Psoas muscle (tissue), 8 donors: ENCODE measurements around the gene PCDH1. TPM values are rescaled to one million over a fixed set of nuclear protein-coding genes. Genes with fewer than 3 reads are reported as not detected.

Experiments used
- ATAC-seq, 4 donors: fragments of 200-7000 bp; cut with Tn5 transposase; one replicate each; pipeline ENCODE4 v1.9.1; 2020; ENCODE audit warnings: moderate library complexity in 3 of 4, mild to moderate bottlenecking in 2 of 4
- DNase-seq, 2 donors: peaks; one replicate each; pipeline ENCODE4 v3.0.0-alpha.2; 2020
- H3K27ac ChIP-seq: fragments of 200-600 bp; one replicate; pipeline ENCODE4 v1.8.0; 2022
- H3K27me3 ChIP-seq, 3 donors: fragments of 200-600 bp in 1 of 3; one replicate each; pipeline versions ENCODE4 v1.6.1 to v1.8.0; 2013 to 2022; ENCODE audit warnings: low read length in 2 of 3, mild to moderate bottlenecking in 2 of 3, moderate library complexity in 1 of 3; ENCODE audit not compliant: insufficient read depth in 3 of 3
- H3K36me3 ChIP-seq, 2 donors: fragments of 200-600 bp in 1 of 2; one replicate each; pipeline versions ENCODE4 v1.6.1 to v1.8.0; 2013 to 2022; ENCODE audit warnings: low read depth in 1 of 2, mild to moderate bottlenecking in 1 of 2, moderate library complexity in 1 of 2; ENCODE audit not compliant: insufficient read depth in 1 of 2
- H3K4me1 ChIP-seq: fragments of 200-600 bp; one replicate; pipeline ENCODE4 v1.8.0; 2022
- H3K4me3 ChIP-seq: fragments of 200-600 bp; one replicate; pipeline ENCODE4 v1.8.0; 2022; ENCODE audit warnings: mild to moderate bottlenecking
- H3K9me3 ChIP-seq: fragments of 200-600 bp; one replicate; pipeline ENCODE4 v1.8.0; 2022
- CTCF ChIP-seq: fragments of 200-600 bp; IDR thresholded peaks from one replicate; pipeline ENCODE4 v1.8.0; 2022; ENCODE audit warnings: antibody characterized with exemption
- WGBS, 3 donors: extraction: QIAGEN DNeasy Blood & Tissue Kit; methylation state at CpG; one replicate each; pipeline versions ENCODE4 v1.1.6 to v1.1.7; 2013; 5-methylcytosine and 5-hydroxymethylcytosine counted together
- intact Hi-C, 2 donors: fragments of 100-400 bp; cut with DNase I; formaldehyde crosslinking; loops; one replicate each; pipeline versions ENCODE4 v1.11.0 to v1.14.2; 2022
- polyA plus RNA-seq, 3 donors: library from polyadenylated mRNA; stranded (reverse); fragments of 200-250 nt; gene quantifications; one replicate each; pipeline ENCODE4 v1.2.3, GENCODE V29; 2013
- total RNA-seq, 4 donors: library from RNA; stranded (reverse); fragmentation: NEBNext Ultra II Directional in 2 of 4; extraction: Animal tissue kit (Norgen Biotek cat#: 25700) in 2 of 4; gene quantifications; one replicate each; pipeline versions ENCODE4 v1.2.1 to v1.2.4, GENCODE V29; 2021 to 2023
- donor health status: healthy with polysubstance abuse.
- donor health status: DM: no; HTN: no; CAD: no; lungs with moderate emphysema.
- donor health status: Bipolar disorder and iron deficiency.
- donor health status: healthy.
- donor health status: DM: yes; HTN: yes; CAD: no.
- donor health status: DM: no; HTN: no; CAD: no.
- donor health status: DM: no; HTN: no; CAD: no.
- donor health status: DM: yes; HTN: yes; CAD: no.

Gene PCDH1
- total and polyA plus RNA-seq, 7 donors: 4.2 to 17.4 (median 10.1) TPM

GRCh38 chr5:141920771-141921170 lies 42.6 kb upstream of the PCDH1 start:
- Histone ChIP-seq H3K27ac (no peak overlapping the region), H3K27me3 (no peaks in the 10 kb centered on the region), H3K4me3 (no peak overlapping the region), H3K36me3 (peaks cover 0 to 12% of the 10 kb centered on the region in 2 donors), H3K4me1 (peaks cover 14% of the 10 kb centered on the region), H3K9me3 (no peaks in the 10 kb centered on the region)
- intact Hi-C loops: no loop called here
- no peak for TF ChIP-seq CTCF
- 45 to 82% (median 62%) methylated on average over 2 of the region's 2 CpGs for WGBS, 3 donors
- ATAC-seq (no peak), DNase-seq (no peak)

GRCh38 chr5:141919218-141920119 lies 41.3 kb upstream of the PCDH1 start:
- Histone ChIP-seq H3K27me3 (peaks cover 0 to under 1% (median 0%) of the 10 kb centered on the region in 3 donors), H3K27ac (no peak overlapping the region), H3K9me3 (no peaks in the 10 kb centered on the region), H3K36me3 (no peaks in the 10 kb centered on the region), H3K4me1 (peaks cover 12% of the 10 kb centered on the region), H3K4me3 (no peak overlapping the region)
- no peak for TF ChIP-seq CTCF
- ATAC-seq (no peak), DNase-seq (no peak)
- intact Hi-C loops: no loop called here
- WGBS, 3 donors: 86 to 93% (median 87%) methylated on average over 8 of the region's 8 CpGs

- no peak for ATAC-seq
- peaks cover 12% of the 10 kb centered on the region for H3K4me1 ChIP-seq
- H3K27ac ChIP-seq: no peak overlapping the region
- peaks cover 0 to 17% (median 0%) of the 10 kb centered on the region in 3 donors for H3K27me3 ChIP-seq
- H3K9me3 ChIP-seq: no peaks in the 10 kb centered on the region
- WGBS, 3 donors: 83 to 90% (median 90%) methylated on average over 5 of the region's 5 CpGs
- no peak overlapping the region for H3K4me3 ChIP-seq
- DNase-seq: no peak
- no peaks in the 10 kb centered on the region for H3K36me3 ChIP-seq
- intact Hi-C loops: no loop called here
- no peak for TF ChIP-seq CTCF
These were observed 39.5 kb upstream of the PCDH1 start for GRCh38 chr5:141917760-141918159.

- no peak for TF ChIP-seq CTCF
- H3K4me3 ChIP-seq: no peak overlapping the region
- H3K27ac ChIP-seq: no peak overlapping the region
- 59 to 64% (median 64%) methylated on average over 2 of the region's 2 CpGs for WGBS, 3 donors
- intact Hi-C loops: no loop called here
- no peak for DNase-seq
- H3K4me1 ChIP-seq: peaks cover 12% of the 10 kb centered on the region
- H3K36me3 ChIP-seq: no peaks in the 10 kb centered on the region
- no peaks in the 10 kb centered on the region for H3K9me3 ChIP-seq
- peaks cover 0 to 19% (median 0%) of the 10 kb centered on the region in 3 donors for H3K27me3 ChIP-seq
- no peak for ATAC-seq
These were observed 38.3 kb upstream of the PCDH1 start for GRCh38 chr5:141916522-141916921.
